H1 (cell line): ENCODE data around the gene ZSWIM4. TPM values are rescaled to one million over a fixed set of nuclear protein-coding genes. Genes with fewer than 3 reads are reported as not detected.

Experiments used
- CTCF ChIA-PET: fragments of 300-600 bp; sonication (Branson Sonifier 250); formaldehyde crosslinking; loops from one replicate; lab custom pipeline; 2021; ENCODE audit not compliant: partially characterized antibody; lab: Charles Lee
- POLR2A ChIA-PET: fragments of 300-600 bp; sonication (Branson Sonifier 250); formaldehyde crosslinking; loops from one replicate; lab custom pipeline; 2021; ENCODE audit warnings: inconsistent platforms; ENCODE audit not compliant: partially characterized antibody; lab: Charles Lee
- DNase-seq, 2 experiments: peaks; one replicate each; pipeline versions ENCODE4 v3.0.0 to v3.0.0-alpha.2; 2010 to 2022; ENCODE audit warnings: low spot score in 2 of 2, low read depth in 1 of 2, mixed read lengths in 1 of 2
- FAIRE-seq: peaks from 2 replicates; lab custom pipeline; 2011; peaks lifted over from hg19 to GRCh38; lab: Jason Lieb, UNC
- H2AFZ ChIP-seq: 2 replicates; pipeline ENCODE4 v1.8.1; 2012; ENCODE audit warnings: low read length, inconsistent platforms
- H2AK5ac ChIP-seq: 2 replicates; pipeline ENCODE4 v1.6.1; 2013; ENCODE audit warnings: low read depth, low read length
- H2BK120ac ChIP-seq: replicated peaks from 2 replicates; pipeline ENCODE3; 2013; ENCODE audit warnings: low read depth, low read length, inconsistent platforms
- H2BK12ac ChIP-seq: 2 replicates; pipeline ENCODE4 v1.6.1; 2013; ENCODE audit warnings: low read depth, low read length
- H2BK15ac ChIP-seq: 2 replicates; pipeline ENCODE4 v1.6.1; 2013; ENCODE audit warnings: low read length
- H2BK20ac ChIP-seq: 2 replicates; pipeline ENCODE4 v1.6.1; 2013; ENCODE audit warnings: low read length
- H2BK5ac ChIP-seq: 2 replicates; pipeline ENCODE4 v1.6.1; 2013; ENCODE audit warnings: low read depth, low read length
- H3K14ac ChIP-seq: 2 replicates; pipeline ENCODE4 v1.6.1; 2013; ENCODE audit warnings: inconsistent platforms; ENCODE audit not compliant: insufficient read length
- H3K18ac ChIP-seq: 2 replicates; pipeline ENCODE4 v1.6.1; 2013; ENCODE audit warnings: low read length; ENCODE audit errors: extremely low read depth
- H3K23ac ChIP-seq: 2 replicates; pipeline ENCODE4 v1.6.1; 2013; ENCODE audit warnings: inconsistent platforms; ENCODE audit not compliant: insufficient read length
- H3K23me2 ChIP-seq: 2 replicates; pipeline ENCODE4 v1.6.1; 2013; ENCODE audit warnings: low read depth, low read length
- H3K27ac ChIP-seq: 2 replicates; pipeline ENCODE4 v1.6.1; 2011; ENCODE audit warnings: low read depth, low read length, inconsistent platforms
- H3K27me3 ChIP-seq, 4 experiments: replicated peaks in 1 of 4; 1 replicate in 1 of 4; 2 replicates in 3 of 4; pipeline versions ENCODE4 v1.6.1 to v1.8.1; 2011 to 2013; ENCODE audit warnings: low read length in 3 of 4, mild to moderate bottlenecking in 3 of 4, inconsistent platforms in 2 of 4, mixed read lengths in 2 of 4, moderate library complexity in 1 of 4; ENCODE audit not compliant: control insufficient read depth in 3 of 4, insufficient read depth in 3 of 4; ENCODE audit errors: extremely low read depth in 1 of 4
- H3K36me3 ChIP-seq, 4 experiments: 2 replicates each; pipeline versions ENCODE4 v1.6.1 to v1.8.1; 2011 to 2013; ENCODE audit warnings: mild to moderate bottlenecking in 4 of 4, low read length in 3 of 4, moderate library complexity in 2 of 4, control low read depth in 1 of 4, inconsistent platforms in 1 of 4; ENCODE audit not compliant: insufficient read depth in 4 of 4, control insufficient read depth in 2 of 4
- H3K4ac ChIP-seq: replicated peaks from 2 replicates; pipeline ENCODE3; 2013; ENCODE audit warnings: low read length, low read depth, mixed read lengths, inconsistent platforms; ENCODE audit not compliant: insufficient read length
- H3K4me1 ChIP-seq, 4 experiments: replicated peaks in 1 of 4; 1 replicate in 1 of 4; 2 replicates in 3 of 4; pipeline versions ENCODE4 v1.6.1 to v1.8.1; 2011 to 2013; ENCODE audit warnings: low read length in 3 of 4, inconsistent platforms in 2 of 4, mixed read lengths in 1 of 4; ENCODE audit not compliant: insufficient read depth in 4 of 4, control insufficient read depth in 3 of 4
- H3K4me2 ChIP-seq, 2 experiments: 2 replicates each; pipeline versions ENCODE4 v1.6.1 to v1.8.1; 2011 to 2013; ENCODE audit warnings: low read depth in 2 of 2, low read length in 2 of 2, control low read depth in 1 of 2, inconsistent platforms in 1 of 2, mild to moderate bottlenecking in 1 of 2; ENCODE audit not compliant: insufficient read depth in 1 of 2
- H3K4me3 ChIP-seq, 4 experiments: fragments of 200-600, 300-600 bp in 1 of 4; sonication (generic), shearing (Covaris generic), sonication (Bioruptor Twin) in 1 of 4; 2 replicates each; pipeline versions ENCODE4 v1.5.1 to v1.8.1; 2011 to 2016; ENCODE audit warnings: low read length in 4 of 4, low read depth in 3 of 4, control low read depth in 2 of 4, inconsistent platforms in 2 of 4, mild to moderate bottlenecking in 2 of 4, mixed read lengths in 1 of 4, moderate library complexity in 1 of 4; ENCODE audit not compliant: insufficient read depth in 2 of 4; ENCODE audit errors: extremely low read depth in 1 of 4
- H3K56ac ChIP-seq: replicated peaks from 2 replicates; pipeline ENCODE3; 2013; ENCODE audit warnings: low read depth, mild to moderate bottlenecking, mixed read lengths, low read length, inconsistent platforms; ENCODE audit not compliant: insufficient read length
- H3K79me1 ChIP-seq: 2 replicates; pipeline ENCODE4 v1.6.1; 2013; ENCODE audit warnings: low read depth, low read length, control low read depth
- H3K79me2 ChIP-seq, 2 experiments: 2 replicates each; pipeline versions ENCODE4 v1.6.1 to v1.8.1; 2012 to 2013; ENCODE audit warnings: low read length in 2 of 2, mild to moderate bottlenecking in 2 of 2, inconsistent platforms in 1 of 2; ENCODE audit not compliant: insufficient read depth in 2 of 2, control insufficient read depth in 1 of 2
- H3K9ac ChIP-seq, 4 experiments: replicated peaks in 1 of 4; 1 replicate in 1 of 4; 2 replicates in 3 of 4; pipeline versions ENCODE4 v1.6.1 to v1.8.1; 2011 to 2013; ENCODE audit warnings: low read depth in 3 of 4, low read length in 3 of 4, control low read depth in 2 of 4, mild to moderate bottlenecking in 2 of 4, moderate library complexity in 2 of 4, inconsistent platforms in 1 of 4; ENCODE audit errors: extremely low read depth in 1 of 4
- H3K9me3 ChIP-seq, 2 experiments: 2 replicates each; pipeline versions ENCODE4 v1.6.1 to v1.8.1; 2012 to 2013; ENCODE audit warnings: mild to moderate bottlenecking in 2 of 2, moderate library complexity in 2 of 2, control low read depth in 1 of 2, inconsistent platforms in 1 of 2, low read depth in 1 of 2, low read length in 1 of 2, mixed read lengths in 1 of 2; ENCODE audit not compliant: insufficient read depth in 2 of 2
- H4K20me1 ChIP-seq, 2 experiments: replicated peaks in 1 of 2; 2 replicates each; pipeline versions ENCODE3 to v1.8.1; 2011 to 2013; ENCODE audit warnings: inconsistent platforms in 2 of 2, low read length in 2 of 2, mild to moderate bottlenecking in 1 of 2; ENCODE audit not compliant: insufficient read depth in 2 of 2, control insufficient read depth in 1 of 2
- H4K5ac ChIP-seq: 2 replicates; pipeline ENCODE4 v1.6.1; 2013; ENCODE audit warnings: low read length, low read depth, mixed read lengths, inconsistent platforms; ENCODE audit not compliant: insufficient read length
- H4K8ac ChIP-seq: 2 replicates; pipeline ENCODE4 v1.8.0; 2013; ENCODE audit warnings: mild to moderate bottlenecking, moderate library complexity, low read length, inconsistent platforms; ENCODE audit not compliant: insufficient read depth; ENCODE audit errors: extremely low read depth
- H4K91ac ChIP-seq: replicated peaks from 2 replicates; pipeline ENCODE3; 2013; ENCODE audit warnings: low read length, mixed read lengths, inconsistent platforms; ENCODE audit not compliant: insufficient read length
- JUN ChIP-seq: IDR thresholded peaks from 2 replicates; pipeline ENCODE4 v1.6.1; 2011; ENCODE audit warnings: low read depth, mild to moderate bottlenecking, improper control_type of control experiment, low read length
- RBBP5 ChIP-seq: IDR thresholded peaks from 2 replicates; pipeline ENCODE4 v1.7.1; 2012; ENCODE audit warnings: low read depth, mild to moderate bottlenecking, inconsistent platforms, low read length, moderate library complexity, borderline replicate concordance
- SIRT6 ChIP-seq: IDR thresholded peaks from one replicate; pipeline ENCODE4 v1.7.1; 2012; ENCODE audit warnings: low read length, inconsistent platforms
- whole genome bisulfite sequencing, 2 experiments: shearing (Covaris generic) in 1 of 2; methylation state at CpG; one replicate each; pipeline versions ENCODE4 v1.1.6 to v1.1.7; 2013 to 2015; ENCODE audit warnings: low lambda C conversion rate in 2 of 2, mixed read lengths in 2 of 2, inconsistent platforms in 1 of 2, low coverage in 1 of 2, missing lambda C conversion rate in 1 of 2; ENCODE audit not compliant: insufficient replicate concordance in 2 of 2, insufficient coverage in 1 of 2, insufficient read length in 1 of 2; ENCODE audit errors: extremely low coverage in 1 of 2, missing lambda C conversion rate in 1 of 2; 5-methylcytosine and 5-hydroxymethylcytosine counted together
- polyA plus RNA-seq, 7 experiments: library from polyadenylated mRNA; depleted of rRNA in 3 of 7; stranded (reverse) in 5 of 7; unstranded in 2 of 7; fragments of >200 nt in 5 of 7; fragments of 200-250 nt in 2 of 7; gene quantifications; 1 replicate in 5 of 7; 2 replicates in 1 of 7; 4 replicates in 1 of 7; pipeline versions ENCODE4 v1.2.1 to v1.2.3, GENCODE V29; 2011 to 2013; ENCODE audit warnings: missing spikeins in 2 of 7, mixed read lengths in 2 of 7
- total RNA-seq: library from RNA; stranded (reverse); fragmentation: NEBNext Ultra II Directional; extraction: Animal tissue kit (Norgen Biotek cat#: 25700); gene quantifications from 2 replicates; pipeline ENCODE4 v1.2.1, GENCODE V29; 2021

ZSWIM4 gene
- total and polyA plus RNA-seq, 2 of the 8 experiments (the other 6 are each of a cell fraction or from before 2014, with no cell fraction given): 12.2 to 31.1 TPM

GRCh38 chr19:13799669-13800068 lies 4.4 kb downstream of the ZSWIM4 start:
- H2BK20ac ChIP-seq: no peak overlapping the region
- H3K23me2 ChIP-seq: peaks cover 8% of the 10 kb centered on the region; the same call in 1 of the 2 replicates
- H3K14ac ChIP-seq: no peak overlapping the region
- no peak overlapping the region for H2BK120ac ChIP-seq
- 99% methylated on average over 19 of the region's 22 CpGs; no CpG with 5 or more reads in 1 of the 2 experiments for WGBS, 2 experiments
- FAIRE-seq (no peak), DNase-seq (no peak)
- POLR2A ChIA-PET: interaction anchor here (0.6 to 6.7 kb wide), 4 partner anchors 18 to 28 kb away, joined by 3 to 55 read pairs (median 9); no protein-coding TSS in a partner anchor
- no peak overlapping the region for H3K4ac ChIP-seq
- H3K36me3 ChIP-seq: peaks cover 3 to 9% (median 3%) of the 10 kb centered on the region in 4 experiments; a peak in 4 of 8 replicates
- H4K8ac ChIP-seq: no peak overlapping the region
- H3K79me2 ChIP-seq: peaks cover 0 to 12% of the 10 kb centered on the region in 2 experiments; a peak in 1 of 4 replicates
- H4K20me1 ChIP-seq: peaks cover 0 to 4% of the 10 kb centered on the region in 2 experiments
- no peak overlapping the region for H4K91ac ChIP-seq
- H3K9ac ChIP-seq: no peak overlapping the region
- no peak overlapping the region for H3K56ac ChIP-seq
- H3K79me1 ChIP-seq: peaks cover 5% of the 10 kb centered on the region; the same call in 1 of the 2 replicates
- no peak overlapping the region for H2AK5ac ChIP-seq
- H3K9me3 ChIP-seq: no peaks in the 10 kb centered on the region
- H3K27me3 ChIP-seq: no peaks in the 10 kb centered on the region
- no peak overlapping the region for H2BK5ac ChIP-seq
- no peak overlapping the region for H4K5ac ChIP-seq
- no peak overlapping the region for H3K18ac ChIP-seq
- peaks cover 0 to 4% (median 2%) of the 10 kb centered on the region in 4 experiments; a peak in 4 of 7 replicates for H3K4me1 ChIP-seq
- H2BK12ac ChIP-seq: no peak overlapping the region
- CTCF ChIA-PET: interaction anchor here (2.3 to 3.9 kb wide), 2 partner anchors 15 to 63 kb away, joined by 9 to 24 read pairs; no protein-coding TSS in a partner anchor
- no peak overlapping the region for H3K4me2 ChIP-seq
- no peak overlapping the region for H2AFZ ChIP-seq
- TF ChIP-seq JUN (no peak), RBBP5 (no peak), SIRT6 (no peak)
- H3K27ac ChIP-seq: no peak overlapping the region
- no peak overlapping the region for H3K4me3 ChIP-seq
- H3K23ac ChIP-seq: no peak overlapping the region
- H2BK15ac ChIP-seq: no peak overlapping the region
